Measurements from ENCODE around the gene MOB3A. TPM values are rescaled to one million over a fixed set of nuclear protein-coding genes. Genes with fewer than 3 reads are reported as not detected.

The MOB3A gene
- total RNA-seq, 2 experiments from 2014 or later, result 200 to 202 TPM

Other genes with a start within 250 kb of the MOB3A start
- 10 to 100 TPM; 58.4 to 68.4 TPM for gene REXO1, start 247.8 kb downstream of the MOB3A start, total RNA-seq
- 10 to 100 TPM; 22.6 to 28.1 TPM for gene KLF16, start 232.7 kb downstream of the MOB3A start, total RNA-seq
- gene ABHD17A, start 210.8 kb downstream of the MOB3A start, total RNA-seq, result 100 to 1,000 TPM; 156 to 189 TPM
- gene ADAT3, start 190.9 kb downstream of the MOB3A start, total RNA-seq, result 10 to 100 TPM in 1 of 2 experiments, 1 to 10 TPM in 1; 9.3 to 11.4 TPM
- 10 to 100 TPM; 32.9 to 34.8 TPM for gene SCAMP4, start 190.9 kb downstream of the MOB3A start, total RNA-seq
- gene CSNK1G2, start 155.2 kb downstream of the MOB3A start, total RNA-seq, result 100 to 1,000 TPM; 114 to 129 TPM
- gene BTBD2, start 80.6 kb downstream of the MOB3A start, total RNA-seq, result 10 to 100 TPM; 37.4 to 52.7 TPM
- 100 to 1,000 TPM; 196 to 201 TPM for gene MKNK2, start 45.1 kb downstream of the MOB3A start, total RNA-seq
- gene IZUMO4, start 589 bp upstream of the MOB3A start, total RNA-seq, result 10 to 100 TPM in 1 of 2 experiments, 1 to 10 TPM in 1; 7.2 to 10.1 TPM
- gene AP3D1, start 55.2 kb upstream of the MOB3A start, total RNA-seq, result 100 to 1,000 TPM; 110 to 127 TPM
- 100 to 1,000 TPM in 1 of 2 experiments, 10 to 100 TPM in 1; 99.9 to 105 TPM for gene DOT1L, start 67.6 kb upstream of the MOB3A start, total RNA-seq
- gene PLEKHJ1, start 140.0 kb upstream of the MOB3A start, total RNA-seq, result 10 to 100 TPM; 78.3 to 80.8 TPM
- 100 to 1,000 TPM; 167 to 178 TPM for gene SF3A2, start 140.5 kb upstream of the MOB3A start, total RNA-seq
- gene AMH, start 153.0 kb upstream of the MOB3A start, total RNA-seq, result 1 to 10 TPM; 5.1 to 6.0 TPM
- gene JSRP1, start 160.1 kb upstream of the MOB3A start, total RNA-seq, result 1 to 10 TPM in 1 of 2 experiments, not detected in 1; 1.0 TPM
- gene PEAK3, start 185.8 kb upstream of the MOB3A start, total RNA-seq, result under 1 TPM in 1 of 2 experiments, not detected in 1; 0.54 TPM
- gene LINGO3, start 211.8 kb upstream of the MOB3A start, total RNA-seq, result under 1 TPM; 0.32 to 0.40 TPM
- 100 to 1,000 TPM; 135 TPM for gene LSM7, start 232.3 kb upstream of the MOB3A start, total RNA-seq
- 10 to 100 TPM; 63.2 to 72.4 TPM for gene SPPL2B, start 232.4 kb upstream of the MOB3A start, total RNA-seq